ENCODE data around the gene SETBP1.

The SETBP1 gene

GRCh38 chr18:44903327-44903726, 222.6 kb downstream of the SETBP1 start:
- H3K4me3 ChIP-seq (ENCODE audit: low read depth, low read length) = no peak overlapping the region
- H3K4me1 ChIP-seq (ENCODE audit: control insufficient read depth, insufficient read depth, low read length) = no peaks in the 10 kb centered on the region
- H3K9ac ChIP-seq (ENCODE audit: low read depth, low read length) = no peak overlapping the region
- H3K36me3 ChIP-seq (ENCODE audit: control insufficient read depth, insufficient read depth, low read length) = no peaks in the 10 kb centered on the region
- no peak overlapping the region for H3K27ac ChIP-seq (ENCODE audit: low read depth, low read length)
- H3K27me3 ChIP-seq (ENCODE audit: control insufficient read depth, insufficient read depth, low read length) = no peaks in the 10 kb centered on the region
- H3K9me3 ChIP-seq (ENCODE audit: control insufficient read depth, insufficient read depth, low read length) = no peaks in the 10 kb centered on the region

GRCh38 chr18:44904768-44905167, 224.1 kb downstream of the SETBP1 start:
- Histone ChIP-seq H3K36me3 (ENCODE audit: control insufficient read depth, insufficient read depth, low read length) (no peaks in the 10 kb centered on the region), H3K4me3 (ENCODE audit: low read depth, low read length) (no peak overlapping the region), H3K27me3 (ENCODE audit: control insufficient read depth, insufficient read depth, low read length) (no peaks in the 10 kb centered on the region), H3K4me1 (ENCODE audit: control insufficient read depth, insufficient read depth, low read length) (no peaks in the 10 kb centered on the region), H3K9ac (ENCODE audit: low read depth, low read length) (no peak overlapping the region), H3K27ac (ENCODE audit: low read depth, low read length) (no peak overlapping the region), H3K9me3 (ENCODE audit: control insufficient read depth, insufficient read depth, low read length) (no peaks in the 10 kb centered on the region)

GRCh38 chr18:44909191-44909719, 228.6 kb downstream of the SETBP1 start:
- Histone ChIP-seq H3K4me1 (ENCODE audit: control insufficient read depth, insufficient read depth, low read length) (no peaks in the 10 kb centered on the region), H3K4me3 (ENCODE audit: low read depth, low read length) (no peak overlapping the region), H3K36me3 (ENCODE audit: control insufficient read depth, insufficient read depth, low read length) (no peaks in the 10 kb centered on the region), H3K9ac (ENCODE audit: low read depth, low read length) (no peak overlapping the region), H3K9me3 (ENCODE audit: control insufficient read depth, insufficient read depth, low read length) (no peaks in the 10 kb centered on the region), H3K27ac (ENCODE audit: low read depth, low read length) (no peak overlapping the region), H3K27me3 (ENCODE audit: control insufficient read depth, insufficient read depth, low read length) (no peaks in the 10 kb centered on the region)

GRCh38 chr18:44911260-44911659, 230.6 kb downstream of the SETBP1 start:
- Histone ChIP-seq H3K9me3 (ENCODE audit: control insufficient read depth, insufficient read depth, low read length) (no peaks in the 10 kb centered on the region), H3K36me3 (ENCODE audit: control insufficient read depth, insufficient read depth, low read length) (no peaks in the 10 kb centered on the region), H3K27ac (ENCODE audit: low read depth, low read length) (no peak overlapping the region), H3K4me1 (ENCODE audit: control insufficient read depth, insufficient read depth, low read length) (no peaks in the 10 kb centered on the region), H3K4me3 (ENCODE audit: low read depth, low read length) (no peak overlapping the region), H3K9ac (ENCODE audit: low read depth, low read length) (no peak overlapping the region), H3K27me3 (ENCODE audit: control insufficient read depth, insufficient read depth, low read length) (no peaks in the 10 kb centered on the region)

- Histone ChIP-seq H3K9ac (ENCODE audit: low read depth, low read length) (no peak overlapping the region), H3K4me3 (ENCODE audit: low read depth, low read length) (no peak overlapping the region), H3K36me3 (ENCODE audit: control insufficient read depth, insufficient read depth, low read length) (no peaks in the 10 kb centered on the region), H3K27ac (ENCODE audit: low read depth, low read length) (no peak overlapping the region), H3K9me3 (ENCODE audit: control insufficient read depth, insufficient read depth, low read length) (no peaks in the 10 kb centered on the region), H3K27me3 (ENCODE audit: control insufficient read depth, insufficient read depth, low read length) (no peaks in the 10 kb centered on the region), H3K4me1 (ENCODE audit: control insufficient read depth, insufficient read depth, low read length) (no peaks in the 10 kb centered on the region)
Measured at GRCh38 chr18:44911773-44912172, 231.1 kb downstream of the SETBP1 start.

- Histone ChIP-seq H3K9ac (ENCODE audit: low read depth, low read length) (no peak overlapping the region), H3K27me3 (ENCODE audit: control insufficient read depth, insufficient read depth, low read length) (no peaks in the 10 kb centered on the region), H3K4me1 (ENCODE audit: control insufficient read depth, insufficient read depth, low read length) (no peaks in the 10 kb centered on the region), H3K27ac (ENCODE audit: low read depth, low read length) (no peak overlapping the region), H3K9me3 (ENCODE audit: control insufficient read depth, insufficient read depth, low read length) (no peaks in the 10 kb centered on the region), H3K36me3 (ENCODE audit: control insufficient read depth, insufficient read depth, low read length) (no peaks in the 10 kb centered on the region), H3K4me3 (ENCODE audit: low read depth, low read length) (no peak overlapping the region)
Measured at GRCh38 chr18:44912740-44913478, 232.2 kb downstream of the SETBP1 start.

- Histone ChIP-seq H3K4me3 (ENCODE audit: low read depth, low read length) (no peak overlapping the region), H3K36me3 (ENCODE audit: control insufficient read depth, insufficient read depth, low read length) (no peaks in the 10 kb centered on the region), H3K9ac (ENCODE audit: low read depth, low read length) (no peak overlapping the region), H3K4me1 (ENCODE audit: control insufficient read depth, insufficient read depth, low read length) (no peaks in the 10 kb centered on the region), H3K9me3 (ENCODE audit: control insufficient read depth, insufficient read depth, low read length) (no peaks in the 10 kb centered on the region), H3K27me3 (ENCODE audit: control insufficient read depth, insufficient read depth, low read length) (no peaks in the 10 kb centered on the region), H3K27ac (ENCODE audit: low read depth, low read length) (no peak overlapping the region)
Measured at GRCh38 chr18:44914028-44914427, 233.3 kb downstream of the SETBP1 start.

- Histone ChIP-seq H3K4me1 (ENCODE audit: control insufficient read depth, insufficient read depth, low read length) (no peaks in the 10 kb centered on the region), H3K36me3 (ENCODE audit: control insufficient read depth, insufficient read depth, low read length) (no peaks in the 10 kb centered on the region), H3K4me3 (ENCODE audit: low read depth, low read length) (no peak overlapping the region), H3K27ac (ENCODE audit: low read depth, low read length) (no peak overlapping the region), H3K27me3 (ENCODE audit: control insufficient read depth, insufficient read depth, low read length) (no peaks in the 10 kb centered on the region), H3K9ac (ENCODE audit: low read depth, low read length) (no peak overlapping the region), H3K9me3 (ENCODE audit: control insufficient read depth, insufficient read depth, low read length) (no peaks in the 10 kb centered on the region)
Measured at GRCh38 chr18:44915213-44915612, 234.5 kb downstream of the SETBP1 start.

GRCh38 chr18:44915661-44916060, 235.0 kb downstream of the SETBP1 start:
- no peak overlapping the region for H3K4me3 ChIP-seq (ENCODE audit: low read depth, low read length)
- no peaks in the 10 kb centered on the region for H3K27me3 ChIP-seq (ENCODE audit: control insufficient read depth, insufficient read depth, low read length)
- H3K27ac ChIP-seq (ENCODE audit: low read depth, low read length) = no peak overlapping the region
- no peaks in the 10 kb centered on the region for H3K36me3 ChIP-seq (ENCODE audit: control insufficient read depth, insufficient read depth, low read length)
- H3K9me3 ChIP-seq (ENCODE audit: control insufficient read depth, insufficient read depth, low read length) = no peaks in the 10 kb centered on the region
- no peaks in the 10 kb centered on the region for H3K4me1 ChIP-seq (ENCODE audit: control insufficient read depth, insufficient read depth, low read length)
- H3K9ac ChIP-seq (ENCODE audit: low read depth, low read length) = no peak overlapping the region

GRCh38 chr18:44916429-44917207, 235.9 kb downstream of the SETBP1 start:
- Histone ChIP-seq H3K27me3 (ENCODE audit: control insufficient read depth, insufficient read depth, low read length) (no peaks in the 10 kb centered on the region), H3K27ac (ENCODE audit: low read depth, low read length) (no peak overlapping the region), H3K9ac (ENCODE audit: low read depth, low read length) (no peak overlapping the region), H3K9me3 (ENCODE audit: control insufficient read depth, insufficient read depth, low read length) (no peaks in the 10 kb centered on the region), H3K4me3 (ENCODE audit: low read depth, low read length) (no peak overlapping the region), H3K36me3 (ENCODE audit: control insufficient read depth, insufficient read depth, low read length) (no peaks in the 10 kb centered on the region), H3K4me1 (ENCODE audit: control insufficient read depth, insufficient read depth, low read length) (no peaks in the 10 kb centered on the region)

Data from HUES48 (cell line).